Measurements from ENCODE around the gene SLC35C1.

DNA sequence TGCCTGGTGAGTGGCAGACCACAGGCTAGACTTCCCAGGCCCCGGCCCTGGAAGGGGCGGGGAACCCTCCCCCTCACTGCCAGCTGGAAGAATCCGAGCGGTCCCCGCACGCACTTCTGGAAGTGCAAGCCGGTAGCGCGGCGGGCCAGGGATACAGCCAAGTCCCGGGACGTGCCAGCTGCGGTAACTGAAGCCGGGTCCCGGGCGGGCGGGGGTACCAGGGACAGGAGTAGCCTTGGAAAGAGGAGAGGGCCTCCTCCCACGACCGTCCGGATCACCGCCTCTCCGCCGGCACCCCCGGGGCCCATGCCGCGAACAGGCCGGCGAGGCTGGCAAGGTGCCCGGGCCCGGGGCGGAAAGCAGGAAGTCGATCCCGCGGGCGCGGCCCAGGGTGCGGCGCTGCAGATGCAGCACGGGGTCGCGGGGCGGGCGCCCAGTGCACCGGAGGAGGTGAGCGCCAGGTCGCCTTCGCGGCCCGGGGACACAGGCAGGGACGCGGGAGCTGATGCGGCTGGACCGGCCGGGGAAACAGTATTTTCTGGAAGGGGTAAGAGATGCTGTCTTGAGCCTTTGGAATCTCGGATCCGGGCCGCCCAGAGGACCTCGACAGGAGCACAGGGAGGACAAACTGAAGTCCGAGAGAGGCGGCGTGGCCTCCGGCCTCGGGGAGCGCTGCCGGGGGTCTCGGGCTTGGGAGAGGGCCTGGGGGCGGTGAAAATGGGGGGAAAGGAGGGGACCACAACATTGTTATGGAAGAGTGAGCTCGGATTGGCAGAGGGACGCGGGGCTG lies 783 bp upstream of the SLC35C1 start:
- TF ChIP-seq EP300 (IDR thresholded peaks at IDR 0.05): no peak
- TF ChIP-seq, protein P1, sequence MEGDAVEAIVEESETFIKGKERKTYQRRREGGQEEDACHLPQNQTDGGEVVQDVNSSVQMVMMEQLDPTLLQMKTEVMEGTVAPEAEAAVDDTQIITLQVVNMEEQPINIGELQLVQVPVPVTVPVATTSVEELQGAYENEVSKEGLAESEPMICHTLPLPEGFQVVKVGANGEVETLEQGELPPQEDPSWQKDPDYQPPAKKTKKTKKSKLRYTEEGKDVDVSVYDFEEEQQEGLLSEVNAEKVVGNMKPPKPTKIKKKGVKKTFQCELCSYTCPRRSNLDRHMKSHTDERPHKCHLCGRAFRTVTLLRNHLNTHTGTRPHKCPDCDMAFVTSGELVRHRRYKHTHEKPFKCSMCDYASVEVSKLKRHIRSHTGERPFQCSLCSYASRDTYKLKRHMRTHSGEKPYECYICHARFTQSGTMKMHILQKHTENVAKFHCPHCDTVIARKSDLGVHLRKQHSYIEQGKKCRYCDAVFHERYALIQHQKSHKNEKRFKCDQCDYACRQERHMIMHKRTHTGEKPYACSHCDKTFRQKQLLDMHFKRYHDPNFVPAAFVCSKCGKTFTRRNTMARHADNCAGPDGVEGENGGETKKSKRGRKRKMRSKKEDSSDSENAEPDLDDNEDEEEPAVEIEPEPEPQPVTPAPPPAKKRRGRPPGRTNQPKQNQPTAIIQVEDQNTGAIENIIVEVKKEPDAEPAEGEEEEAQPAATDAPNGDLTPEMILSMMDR (IDR thresholded peaks at IDR 0.05): no peak

Data from sigmoid colon (tissue), 4 donors.